ENCODE data around the gene CFC1. TPM values are rescaled to one million over a fixed set of nuclear protein-coding genes. Genes with fewer than 3 reads are reported as not detected.
"Not testable (repeated sequence)": the region's sequence is repeated elsewhere in the genome, so short reads cannot be mapped to it uniquely, and the experiment has no call there.

CFC1 gene
- total RNA-seq, 6 experiments from 2014 or later, result not detected

- not testable (repeated sequence) for H3K4me1 Mint-ChIP-seq (ENCODE audit: low read depth); H3K27ac Mint-ChIP-seq; H3K36me3 Mint-ChIP-seq (ENCODE audit: low read depth); H3K4me3 Mint-ChIP-seq; H3K9me3 Mint-ChIP-seq; DNase-seq; H3K27me3 Mint-ChIP-seq (ENCODE audit: insufficient read depth)
Observed at GRCh38 chr2:130566165-130566564, 33.2 kb downstream of the CFC1 start.

- H3K4me1 Mint-ChIP-seq (ENCODE audit: low read depth); H3K9me3 Mint-ChIP-seq; H3K27me3 Mint-ChIP-seq (ENCODE audit: insufficient read depth); DNase-seq; H3K4me3 Mint-ChIP-seq; H3K27ac Mint-ChIP-seq; H3K36me3 Mint-ChIP-seq (ENCODE audit: low read depth): not testable (repeated sequence)
Observed at GRCh38 chr2:130556441-130556840, 42.9 kb downstream of the CFC1 start.

- not testable (repeated sequence) for H3K27ac Mint-ChIP-seq; DNase-seq; H3K9me3 Mint-ChIP-seq; H3K4me1 Mint-ChIP-seq (ENCODE audit: low read depth); H3K4me3 Mint-ChIP-seq; H3K36me3 Mint-ChIP-seq (ENCODE audit: low read depth); H3K27me3 Mint-ChIP-seq (ENCODE audit: insufficient read depth)
Observed at GRCh38 chr2:130554178-130554577, 45.2 kb downstream of the CFC1 start.

DNA sequence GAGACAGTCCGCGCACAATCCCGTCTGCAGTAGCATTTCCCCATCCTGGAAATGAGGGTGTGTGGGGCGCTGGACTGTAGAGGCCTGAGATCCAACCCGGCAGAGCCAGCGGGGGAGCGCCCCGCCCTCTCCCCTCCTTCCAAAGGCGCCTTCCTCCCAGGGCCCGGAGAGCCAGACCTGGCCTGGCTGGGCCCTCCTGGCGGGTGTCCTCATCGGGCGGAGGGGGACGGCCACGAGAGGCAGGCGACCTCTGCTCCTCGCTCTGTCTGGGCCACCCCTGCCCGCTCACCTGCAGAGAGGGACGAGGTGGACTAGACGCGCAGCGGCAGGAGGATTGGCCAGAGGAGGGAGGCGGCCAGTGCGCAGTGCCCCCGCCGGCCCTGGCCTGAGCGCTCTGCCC lies 49.9 kb downstream of the CFC1 start:
- not testable (repeated sequence) for H3K9me3 Mint-ChIP-seq; H3K27me3 Mint-ChIP-seq (ENCODE audit: insufficient read depth); DNase-seq; H3K36me3 Mint-ChIP-seq (ENCODE audit: low read depth); H3K4me3 Mint-ChIP-seq; H3K27ac Mint-ChIP-seq; H3K4me1 Mint-ChIP-seq (ENCODE audit: low read depth)

DNA sequence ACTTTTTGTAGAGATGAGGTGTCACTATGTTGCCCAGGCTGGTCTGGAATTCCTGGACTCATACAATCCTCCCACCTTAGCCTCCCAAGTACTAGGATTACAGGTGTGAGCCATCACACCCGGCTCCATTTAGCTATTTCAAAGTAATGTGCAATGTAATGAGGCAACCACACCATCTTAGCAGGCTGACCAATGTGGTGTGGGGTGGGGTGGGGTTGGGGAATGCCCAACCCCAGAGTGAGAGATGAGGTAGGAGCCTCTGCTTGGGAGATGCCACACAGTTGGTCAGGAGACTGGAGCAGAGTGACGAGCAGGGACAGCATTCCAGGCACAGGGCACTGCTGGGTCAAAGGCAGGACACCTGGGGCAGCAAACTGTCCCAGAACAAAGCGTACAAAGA lies 51.0 kb downstream of the CFC1 start:
- not testable (repeated sequence) for DNase-seq; H3K9me3 Mint-ChIP-seq; H3K4me1 Mint-ChIP-seq (ENCODE audit: low read depth); H3K36me3 Mint-ChIP-seq (ENCODE audit: low read depth); H3K4me3 Mint-ChIP-seq; H3K27me3 Mint-ChIP-seq (ENCODE audit: insufficient read depth); H3K27ac Mint-ChIP-seq

- H3K9me3 Mint-ChIP-seq; H3K4me3 Mint-ChIP-seq; H3K4me1 Mint-ChIP-seq (ENCODE audit: low read depth); H3K27ac Mint-ChIP-seq; H3K36me3 Mint-ChIP-seq (ENCODE audit: low read depth); DNase-seq; H3K27me3 Mint-ChIP-seq (ENCODE audit: insufficient read depth): not testable (repeated sequence)
Observed at GRCh38 chr2:130544978-130545377, 54.4 kb downstream of the CFC1 start.

DNA sequence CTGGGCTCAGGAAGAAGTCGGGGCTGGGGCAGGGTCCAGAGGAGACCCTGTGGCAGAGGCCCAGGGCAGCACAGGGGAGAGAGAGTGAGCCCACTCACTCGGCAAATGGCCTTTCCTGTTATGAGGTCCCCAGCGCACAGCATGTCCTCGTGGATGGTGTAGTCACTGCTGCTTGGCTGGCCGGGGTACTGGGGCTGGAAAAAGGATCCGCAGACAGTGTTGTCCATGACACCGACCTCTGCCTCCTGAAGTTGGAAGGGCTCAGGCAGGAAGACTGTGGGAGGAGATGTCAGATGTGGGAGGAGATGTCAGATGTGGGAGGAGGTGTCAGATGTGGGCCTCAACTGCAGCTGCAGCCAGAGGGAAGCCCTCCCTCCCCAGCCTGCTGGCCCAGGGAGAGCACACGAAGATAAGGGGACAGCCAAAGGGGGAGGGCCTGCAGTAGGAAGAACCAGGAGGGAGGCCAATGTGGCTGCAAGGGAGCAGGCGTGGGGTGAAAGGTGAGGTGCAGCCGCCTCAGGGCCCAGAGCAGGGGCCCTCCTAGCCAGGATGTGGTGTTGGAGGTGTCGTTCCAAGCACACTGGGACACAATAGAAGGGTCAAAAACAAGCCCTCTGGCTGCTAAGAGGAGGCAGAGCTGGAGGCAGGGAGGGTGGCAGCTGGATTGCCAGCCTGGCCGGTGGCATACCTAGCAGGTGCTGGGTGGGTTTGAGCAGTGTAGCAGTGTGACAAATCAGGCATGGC lies 55.4 kb downstream of the CFC1 start:
- not testable (repeated sequence) for H3K27ac Mint-ChIP-seq; H3K4me3 Mint-ChIP-seq; H3K27me3 Mint-ChIP-seq (ENCODE audit: insufficient read depth); H3K36me3 Mint-ChIP-seq (ENCODE audit: low read depth); DNase-seq; H3K4me1 Mint-ChIP-seq (ENCODE audit: low read depth); H3K9me3 Mint-ChIP-seq

- not testable (repeated sequence) for H3K9me3 Mint-ChIP-seq; H3K4me1 Mint-ChIP-seq (ENCODE audit: low read depth); H3K36me3 Mint-ChIP-seq (ENCODE audit: low read depth); H3K27me3 Mint-ChIP-seq (ENCODE audit: insufficient read depth); DNase-seq; H3K27ac Mint-ChIP-seq; H3K4me3 Mint-ChIP-seq
Observed at GRCh38 chr2:130542789-130543188, 56.6 kb downstream of the CFC1 start.

Other genes with a start within 250 kb of the CFC1 start
- gene PTPN18, start 243.5 kb downstream of the CFC1 start, total RNA-seq (2021; fragmentation: NEBNext Ultra II Directional; extraction: Animal tissue kit (Norgen Biotek cat#: 25700)), result 10 to 100 TPM; 15.5 to 18.9 (median 17.5) TPM
- not detected for gene POTEI, start 90.2 kb downstream of the CFC1 start, total RNA-seq (2021; fragmentation: NEBNext Ultra II Directional; extraction: Animal tissue kit (Norgen Biotek cat#: 25700))
- gene CFC1B, start 78.4 kb downstream of the CFC1 start, total RNA-seq (2021; fragmentation: NEBNext Ultra II Directional; extraction: Animal tissue kit (Norgen Biotek cat#: 25700)), result not detected
- gene POTEJ, start 11.9 kb upstream of the CFC1 start, total RNA-seq (2021; fragmentation: NEBNext Ultra II Directional; extraction: Animal tissue kit (Norgen Biotek cat#: 25700)), result not detected
- not detected for gene GPR148, start 129.5 kb upstream of the CFC1 start, total RNA-seq (2021; fragmentation: NEBNext Ultra II Directional; extraction: Animal tissue kit (Norgen Biotek cat#: 25700))
- gene AMER3, start 156.0 kb upstream of the CFC1 start, total RNA-seq (2021; fragmentation: NEBNext Ultra II Directional; extraction: Animal tissue kit (Norgen Biotek cat#: 25700)), result not detected
- 1 to 10 TPM in 5 of 6 experiments, under 1 TPM in 1; 0.94 to 2.2 (median 1.4) TPM for gene ARHGEF4, start 237.3 kb upstream of the CFC1 start, total RNA-seq (2021; fragmentation: NEBNext Ultra II Directional; extraction: Animal tissue kit (Norgen Biotek cat#: 25700))

Data from HFFc6 (cell line).